ENCODE data around the gene IKZF3. TPM values are rescaled to one million over a fixed set of nuclear protein-coding genes. Genes with fewer than 3 reads are reported as not detected.

The IKZF3 gene
- total RNA-seq, 4 donors from 2014 or later, result 1.8 to 2.8 (median 2.6) TPM

- Histone ChIP-seq H3K27me3 (no peaks in the 10 kb centered on the region), H3K27ac (no peak overlapping the region), H3K9me3 (no peaks in the 10 kb centered on the region), H3K4me1 (no peaks in the 10 kb centered on the region), H3K36me3 (no peaks in the 10 kb centered on the region), H3K4me3 (replicated peaks in 1 of 3) (no peak overlapping the region)
- DNase-seq, result no peak
- intact Hi-C loops (cut with DNase I), result no loop called here
- 91 to 94% methylated on average over 8 to 10 of the region's 10 CpGs for whole genome bisulfite sequencing, 2 donors
- TF ChIP-seq POLR2A (IDR thresholded peaks at IDR 0.05), result no peak
- no peak for TF ChIP-seq CTCF (IDR thresholded peaks at IDR 0.05)
Observed at GRCh38 chr17:39761861-39762496, 102.1 kb downstream of the IKZF3 start.

- Histone ChIP-seq H3K4me3 (replicated peaks in 1 of 3) (no peak overlapping the region), H3K4me1 (peaks cover 0 to 8% of the 10 kb centered on the region in 2 donors), H3K9me3 (no peaks in the 10 kb centered on the region), H3K27ac (no peak overlapping the region), H3K36me3 (no peaks in the 10 kb centered on the region), H3K27me3 (no peaks in the 10 kb centered on the region)
- WGBS, 2 donors, result 89 to 96% methylated on average over 5 of the region's 5 CpGs
- intact Hi-C loops (cut with DNase I), result no loop called here
- no peak for TF ChIP-seq POLR2A (IDR thresholded peaks at IDR 0.05)
- TF ChIP-seq CTCF (IDR thresholded peaks at IDR 0.05), result no peak
- DNase-seq, result no peak
Observed at GRCh38 chr17:39759204-39759603, 104.9 kb downstream of the IKZF3 start.

GRCh38 chr17:39757931-39758873, 105.9 kb downstream of the IKZF3 start:
- TF ChIP-seq POLR2A (IDR thresholded peaks at IDR 0.05) (no peak), CTCF (IDR thresholded peaks at IDR 0.05) (no peak)
- H3K36me3 ChIP-seq, result no peaks in the 10 kb centered on the region
- 73 to 81% methylated on average over 12 of the region's 12 CpGs for WGBS, 2 donors
- no peak overlapping the region for H3K27ac ChIP-seq
- no peaks in the 10 kb centered on the region for H3K27me3 ChIP-seq
- H3K9me3 ChIP-seq, result no peaks in the 10 kb centered on the region
- DNase-seq, result no peak
- H3K4me1 ChIP-seq, result peaks cover 4 to 13% of the 10 kb centered on the region in 2 donors
- intact Hi-C loops (cut with DNase I), result no loop called here
- H3K4me3 ChIP-seq (replicated peaks in 1 of 3), result no peak overlapping the region

GRCh38 chr17:39757176-39757662, 106.9 kb downstream of the IKZF3 start:
- H3K27ac ChIP-seq, result no peak overlapping the region
- no peaks in the 10 kb centered on the region for H3K27me3 ChIP-seq
- no peak overlapping the region for H3K4me3 ChIP-seq (replicated peaks in 1 of 3)
- no peaks in the 10 kb centered on the region for H3K36me3 ChIP-seq
- peaks cover 5 to 17% of the 10 kb centered on the region in 2 donors for H3K4me1 ChIP-seq
- no peak for DNase-seq
- no peaks in the 10 kb centered on the region for H3K9me3 ChIP-seq
- 92 to 93% methylated on average over 4 of the region's 4 CpGs for WGBS, 2 donors
- no peak for TF ChIP-seq CTCF (IDR thresholded peaks at IDR 0.05)
- intact Hi-C loops (cut with DNase I), result no loop called here

Measured in thyroid gland (tissue), 4 donors.